K562 (cell line): Measurements from ENCODE around the gene BMF. TPM values are rescaled to one million over a fixed set of nuclear protein-coding genes. Genes with fewer than 3 reads are reported as not detected.

Source experiments
- ADNP ChIP-seq: fragments of 200-800 bp; sonication (Bioruptor generic); IDR thresholded peaks from 2 replicates; pipeline ENCODE4 v1.6.1; 2016; ENCODE audit warnings: missing genetic modification characterization, missing compliant biosample characterization
- ARHGAP35 ChIP-seq: fragments of 450-650 bp; IDR thresholded peaks from 2 replicates; pipeline ENCODE4 v1.6.1; 2018; ENCODE audit not compliant: partially characterized antibody
- ARID3A ChIP-seq: IDR thresholded peaks from 2 replicates; pipeline ENCODE4 v1.6.1; 2012; ENCODE audit warnings: low read depth, low read length, improper control_type of control experiment, borderline replicate concordance
- CHD1 ChIP-seq: fragments of 200-600 bp; sonication (generic); IDR thresholded peaks from one replicate; pipeline ENCODE4 v1.6.1; 2012; ENCODE audit warnings: mild to moderate bottlenecking, moderate library complexity, low read length, inconsistent platforms
- ETV5 ChIP-seq: sonication (generic); formaldehyde crosslinking; IDR thresholded peaks from 2 replicates; pipeline ENCODE4 v1.4.0; 2020; ENCODE audit warnings: low read depth, mild to moderate bottlenecking, missing genetic modification reagents
- EWSR1 ChIP-seq: fragments of 450-650 bp; IDR thresholded peaks from 2 replicates; pipeline ENCODE4 v1.6.1; 2018; ENCODE audit warnings: borderline replicate concordance, mild to moderate bottlenecking, low read depth, moderate library complexity; ENCODE audit not compliant: partially characterized antibody
- GMEB1 ChIP-seq: fragments of 250-450 bp; sonication (Bioruptor Pico); IDR thresholded peaks from 2 replicates; pipeline ENCODE4 v1.4.0; 2020; ENCODE audit warnings: mild to moderate bottlenecking
- KAT8 ChIP-seq: fragments of 450-650 bp; IDR thresholded peaks from 2 replicates; pipeline ENCODE4 v1.6.1; 2016; ENCODE audit warnings: low read depth, mild to moderate bottlenecking
- MITF ChIP-seq: IDR thresholded peaks from 2 replicates; pipeline ENCODE4 v1.6.1; 2014; ENCODE audit warnings: antibody characterized with exemption
- NCOA2 ChIP-seq, 2 experiments: fragments of 450-650 bp; IDR thresholded peaks; 2 replicates each; pipeline ENCODE4 v1.6.1; 2018; ENCODE audit warnings: mild to moderate bottlenecking in 2 of 2, moderate library complexity in 1 of 2; ENCODE audit not compliant: partially characterized antibody in 2 of 2
- NFATC3 ChIP-seq: fragments of 450-650 bp; IDR thresholded peaks from 2 replicates; pipeline ENCODE4 v1.6.1; 2017; ENCODE audit warnings: mild to moderate bottlenecking
- POLR3G ChIP-seq: IDR thresholded peaks from 2 replicates; pipeline ENCODE4 v1.6.1; 2011; ENCODE audit not compliant: insufficient read length, insufficient replicate concordance; ENCODE audit errors: extremely low read depth
- RCOR1 ChIP-seq, 2 experiments: IDR thresholded peaks; 2 replicates each; pipeline ENCODE4 v1.6.1; 2012; ENCODE audit warnings: low read depth in 2 of 2, low read length in 2 of 2, borderline replicate concordance in 1 of 2, improper control_type of control experiment in 1 of 2
- RNF2 ChIP-seq: sonication (generic); IDR thresholded peaks from 2 replicates; pipeline ENCODE4 v1.6.1; 2016
- SAFB2 ChIP-seq: fragments of 200-400 bp; formaldehyde crosslinking; IDR thresholded peaks from 2 replicates; pipeline ENCODE4 v1.6.1; 2018; ENCODE audit warnings: borderline replicate concordance, low read length, low read depth, moderate library complexity; ENCODE audit not compliant: severe bottlenecking
- SLC30A9 ChIP-seq: fragments of 250-450 bp; sonication (Bioruptor Pico); IDR thresholded peaks from 2 replicates; pipeline ENCODE4 v1.8.0; 2022; ENCODE audit warnings: mild to moderate bottlenecking, moderate library complexity
- SMAD3 ChIP-seq: fragments of 450-650 bp; formaldehyde crosslinking; conservative IDR thresholded peaks from 2 replicates; pipeline ENCODE4 v1.4.0; 2020; ENCODE audit warnings: mild to moderate bottlenecking
- TRIM24 ChIP-seq, 2 experiments: fragments of 450-650 bp; IDR thresholded peaks; 2 replicates each; pipeline ENCODE4 v1.6.1; 2016
- ZNF140 ChIP-seq: fragments of 250-450 bp; sonication (Bioruptor Pico); IDR thresholded peaks from 2 replicates; pipeline ENCODE4 v1.8.0; 2021; ENCODE audit warnings: moderate library complexity, mild to moderate bottlenecking, inconsistent platforms
- ZNF282 ChIP-seq: sonication (generic); formaldehyde crosslinking; IDR thresholded peaks from 2 replicates; pipeline ENCODE4 v1.8.1; 2023; ENCODE audit warnings: missing genetic modification reagents
- ZNF445 ChIP-seq: fragments of 250-450 bp; sonication (Bioruptor Pico); IDR thresholded peaks from 2 replicates; pipeline ENCODE4 v1.4.0; 2020; ENCODE audit warnings: low read depth, mild to moderate bottlenecking, moderate library complexity
- ZNF512 ChIP-seq: IDR thresholded peaks from 2 replicates; pipeline ENCODE4 v1.6.1; 2016; ENCODE audit warnings: missing genetic modification characterization, missing compliant biosample characterization
- polyA plus RNA-seq, 8 experiments: library from polyadenylated mRNA; depleted of rRNA in 4 of 8; stranded (reverse) in 5 of 8; unstranded in 3 of 8; fragments of >200 nt; fragmentation: Nextera tagmentation in 2 of 8; fragmentation: Illumina TruSeq in 1 of 8; extraction: Ambion mirVana in 2 of 8; extraction: Trizol in 1 of 8; gene quantifications; 2 replicates each; pipeline versions ENCODE4 v1.2.1 to v1.2.3, GENCODE V29; 2011 to 2014; ENCODE audit warnings: inconsistent platforms in 1 of 8, missing spikeins in 1 of 8
- total RNA-seq, 7 experiments: library from RNA; depleted of rRNA in 6 of 7; stranded (reverse); fragments of >200 nt in 6 of 7; fragmentation: Illumina TruSeq in 2 of 7; extraction: Trizol in 2 of 7; gene quantifications; 2 replicates each; pipeline versions ENCODE4 v1.2.1 to v1.2.3, GENCODE V29; 2011 to 2021; ENCODE audit warnings: low replicate concordance in 1 of 7

BMF gene
- total and polyA plus RNA-seq, 9 of the 15 experiments (the other 6 are each of a cell fraction or from before 2014, with no cell fraction given): 0.25 to 0.91 (median 0.59) TPM; not detected in 2

- TF ChIP-seq EWSR1 (no peak), NFATC3 (peak; percentile 89), ARID3A (peak; percentile 68; the same call in 1 of the 2 replicates), SAFB2 (no peak), POLR3G (no peak), ARHGAP35 (no peak), ADNP (tag) (no peak), ZNF140 (CRISPR knock-in tag) (no peak), RCOR1 (IDR thresholded peaks at IDR 0.05; ENCODE audit: borderline replicate concordance in 1 of 2, low read depth in 2 of 2, low read length in 2 of 2) (peak in 1 of 2 experiments; percentile 80; a peak in 2 of 4 replicates), NCOA2 (IDR thresholded peaks at IDR 0.05; ENCODE audit: partially characterized antibody in 2 of 2) (peak in 1 of 2 experiments; percentile 100), ETV5 (CRISPR knock-in tag) (no peak), ZNF512 (tag) (no peak), GMEB1 (CRISPR knock-in tag) (0 out of 2 replicates have a peak, but pooled peaks have one; percentile 7), TRIM24 (IDR thresholded peaks at IDR 0.05) (peak; percentile 16 to 43; a peak in 2 of 4 replicates), SMAD3 (no peak), ZNF445 (CRISPR knock-in tag) (no peak), KAT8 (no peak), RNF2 (peak; percentile 87), MITF (no peak), ZNF282 (CRISPR knock-in tag) (no peak), CHD1 (no peak), SLC30A9 (no peak)
Measured at GRCh38 chr15:40108855-40109735, at the start of gene BMF (continued).
